Keratinocyte (primary cell): ENCODE data around the gene TECR. TPM values are rescaled to one million over a fixed set of nuclear protein-coding genes. Genes with fewer than 3 reads are reported as not detected.

ENCODE experiments used
- DNase-seq: peaks from one replicate; pipeline ENCODE4 v3.0.0-alpha.2; 2011; ENCODE audit warnings: low read depth, missing footprints, low spot score
- FAIRE-seq: peaks from 2 replicates; lab custom pipeline; 2011; peaks lifted over from hg19 to GRCh38; lab: Jason Lieb, UNC
- H2AFZ ChIP-seq: 2 replicates; pipeline ENCODE4 v1.6.0; 2012; ENCODE audit warnings: low read length, control low read depth, inconsistent platforms; ENCODE audit not compliant: control insufficient read depth
- H3K27ac ChIP-seq: 2 replicates; pipeline ENCODE4 v1.5.1; 2011; ENCODE audit warnings: low read length; ENCODE audit not compliant: control insufficient read depth, insufficient read depth
- H3K27me3 ChIP-seq: 3 replicates; pipeline ENCODE4 v1.6.0; 2011; ENCODE audit warnings: low read length; ENCODE audit not compliant: control insufficient read depth, insufficient read depth; ENCODE audit errors: extremely low read depth
- H3K36me3 ChIP-seq, 2 experiments: 2 replicates in 1 of 2; 3 replicates in 1 of 2; pipeline ENCODE4 v1.5.1; 2011; ENCODE audit warnings: low read length in 2 of 2, mild to moderate bottlenecking in 1 of 2; ENCODE audit not compliant: control insufficient read depth in 2 of 2, insufficient read depth in 2 of 2; ENCODE audit errors: extremely low read depth in 1 of 2
- H3K4me1 ChIP-seq: 3 replicates; pipeline ENCODE4 v1.5.1; 2011; ENCODE audit warnings: low read length; ENCODE audit not compliant: control insufficient read depth, insufficient read depth; ENCODE audit errors: extremely low read depth
- H3K4me2 ChIP-seq: 3 replicates; pipeline ENCODE4 v1.6.0; 2011; ENCODE audit warnings: low read depth, low read length; ENCODE audit not compliant: control insufficient read depth, insufficient read depth; ENCODE audit errors: extremely low read depth
- H3K4me3 ChIP-seq, 3 experiments: fragments of 200-600 bp in 1 of 3; sonication (generic) in 1 of 3; 2 replicates in 2 of 3; 3 replicates in 1 of 3; pipeline ENCODE4 v1.5.1; 2011 to 2016; ENCODE audit warnings: low read length in 3 of 3, mild to moderate bottlenecking in 3 of 3, control low read depth in 2 of 3, inconsistent platforms in 1 of 3, low read depth in 1 of 3, mixed read lengths in 1 of 3, mixed run types in 1 of 3, moderate library complexity in 1 of 3; ENCODE audit not compliant: control insufficient read depth in 2 of 3, insufficient read depth in 2 of 3; ENCODE audit errors: extremely low read depth in 1 of 3
- H3K79me2 ChIP-seq: 2 replicates; pipeline ENCODE4 v1.6.0; 2012; ENCODE audit warnings: low read length; ENCODE audit not compliant: control insufficient read depth, insufficient read depth
- H3K9ac ChIP-seq: 3 replicates; pipeline ENCODE4 v1.6.0; 2011; ENCODE audit warnings: low read length; ENCODE audit not compliant: control insufficient read depth, insufficient read depth; ENCODE audit errors: extremely low read depth
- H3K9me1 ChIP-seq: 3 replicates; pipeline ENCODE4 v1.6.0; 2011; ENCODE audit warnings: low read length; ENCODE audit not compliant: control insufficient read depth, insufficient read depth; ENCODE audit errors: extremely low read depth
- H3K9me3 ChIP-seq: 2 replicates; pipeline ENCODE4 v1.5.1; 2012; ENCODE audit warnings: low read depth, low read length; ENCODE audit not compliant: control insufficient read depth
- H4K20me1 ChIP-seq: 3 replicates; pipeline ENCODE4 v1.6.0; 2011; ENCODE audit warnings: low read length; ENCODE audit not compliant: control insufficient read depth, insufficient read depth; ENCODE audit errors: extremely low read depth
- CTCF ChIP-seq, 3 experiments: IDR thresholded peaks in 1 of 3; conservative IDR thresholded peaks in 1 of 3; optimal IDR thresholded peaks in 1 of 3; 2 replicates in 2 of 3; 3 replicates in 1 of 3; pipeline versions ENCODE3 to v1.5.1; 2011; ENCODE audit warnings: low read length in 3 of 3, mild to moderate bottlenecking in 3 of 3, moderate library complexity in 2 of 3, control low read depth in 1 of 3, inconsistent platforms in 1 of 3; ENCODE audit not compliant: insufficient read depth in 2 of 3; ENCODE audit errors: extremely low read depth in 1 of 3
- EZH2 ChIP-seq: IDR thresholded peaks from one replicate; pipeline ENCODE4 v1.6.1; 2012; ENCODE audit warnings: inconsistent platforms, mild to moderate bottlenecking, low read length, moderate library complexity
- dilution Hi-C: fragments of 300-500 bp; cut with MboI; formaldehyde crosslinking; loops from one replicate; pipeline ENCODE4 v1.7.0; 2020; ENCODE audit warnings: low sequenced_read_pairs; ENCODE audit not compliant: extremely low pct_ligation_motif_present
- polyA plus RNA-seq, 5 experiments: library from polyadenylated mRNA; depleted of rRNA in 3 of 5; stranded (reverse) in 3 of 5; stranded (forward) in 1 of 5; unstranded in 1 of 5; fragments of >200 nt; gene quantifications; 1 replicate in 1 of 5; 2 replicates in 3 of 5; 3 replicates in 1 of 5; pipeline versions ENCODE4 v1.2.1 to v1.2.3, GENCODE V29; 2011 to 2012; ENCODE audit warnings: missing spikeins in 2 of 5, low read depth in 1 of 5, low replicate concordance in 1 of 5

TECR gene
- polyA plus RNA-seq, 1 donor (not counting 4 experiments of a cell fraction or from before 2014, with no cell fraction given), result 92.3 TPM

- no peaks in the 10 kb centered on the region for H3K27me3 ChIP-seq
- DNase-seq, result no peak
These were observed 35.9 kb downstream of the TECR start for GRCh38 chr19:14565298-14565679.

GRCh38 chr19:14565765-14566711, 36.6 kb downstream of the TECR start:
- Histone ChIP-seq H2AFZ (no peak overlapping the region), H3K4me1 (peaks cover 28% of the 10 kb centered on the region), H3K4me2 (no peak overlapping the region), H3K4me3 (no peak overlapping the region), H3K9ac (no peak overlapping the region), H3K27me3 (no peaks in the 10 kb centered on the region), H4K20me1 (no peaks in the 10 kb centered on the region), H3K79me2 (peaks cover 34% of the 10 kb centered on the region), H3K9me1 (no peaks in the 10 kb centered on the region), H3K27ac (no peak overlapping the region), H3K36me3 (peaks cover 7 to 16% of the 10 kb centered on the region in 2 experiments), H3K9me3 (no peaks in the 10 kb centered on the region)
- dilution Hi-C loops, result no loop called here
- TF ChIP-seq CTCF (optimal IDR thresholded peaks at IDR 0.05 in 1 of 3, IDR thresholded peaks at IDR 0.05 in 1 of 3, conservative IDR thresholded peaks at IDR 0.05 in 1 of 3; ENCODE audit: extremely low read depth in 1 of 3, insufficient read depth in 2 of 3, low read length in 3 of 3), result no peak
- no peak for TF ChIP-seq EZH2
- DNase-seq, result no peak
- no peak for FAIRE-seq

More at GRCh38 chr19:14565298-14565679, 35.9 kb downstream of the TECR start:
- Histone ChIP-seq H4K20me1 (no peaks in the 10 kb centered on the region), H3K27ac (no peak overlapping the region), H2AFZ (no peak overlapping the region), H3K9me3 (no peaks in the 10 kb centered on the region), H3K9me1 (no peaks in the 10 kb centered on the region), H3K36me3 (peaks cover 7 to 16% of the 10 kb centered on the region in 2 experiments), H3K4me2 (no peak overlapping the region), H3K9ac (no peak overlapping the region), H3K4me3 (no peak overlapping the region), H3K4me1 (peaks cover 27% of the 10 kb centered on the region), H3K79me2 (peaks cover 34% of the 10 kb centered on the region)
- no peak for FAIRE-seq
- dilution Hi-C loops, result no loop called here
- TF ChIP-seq EZH2 (no peak), CTCF (optimal IDR thresholded peaks at IDR 0.05 in 1 of 3, IDR thresholded peaks at IDR 0.05 in 1 of 3, conservative IDR thresholded peaks at IDR 0.05 in 1 of 3; ENCODE audit: extremely low read depth in 1 of 3, insufficient read depth in 2 of 3, low read length in 3 of 3) (no peak)
